ENCODE data around the gene COL23A1. TPM values are rescaled to one million over a fixed set of nuclear protein-coding genes. Genes with fewer than 3 reads are reported as not detected.

COL23A1 gene
- total and polyA plus RNA-seq, 2 of the 13 experiments (the other 11 are each of a cell fraction or from before 2014, with no cell fraction given), result not detected

DNA sequence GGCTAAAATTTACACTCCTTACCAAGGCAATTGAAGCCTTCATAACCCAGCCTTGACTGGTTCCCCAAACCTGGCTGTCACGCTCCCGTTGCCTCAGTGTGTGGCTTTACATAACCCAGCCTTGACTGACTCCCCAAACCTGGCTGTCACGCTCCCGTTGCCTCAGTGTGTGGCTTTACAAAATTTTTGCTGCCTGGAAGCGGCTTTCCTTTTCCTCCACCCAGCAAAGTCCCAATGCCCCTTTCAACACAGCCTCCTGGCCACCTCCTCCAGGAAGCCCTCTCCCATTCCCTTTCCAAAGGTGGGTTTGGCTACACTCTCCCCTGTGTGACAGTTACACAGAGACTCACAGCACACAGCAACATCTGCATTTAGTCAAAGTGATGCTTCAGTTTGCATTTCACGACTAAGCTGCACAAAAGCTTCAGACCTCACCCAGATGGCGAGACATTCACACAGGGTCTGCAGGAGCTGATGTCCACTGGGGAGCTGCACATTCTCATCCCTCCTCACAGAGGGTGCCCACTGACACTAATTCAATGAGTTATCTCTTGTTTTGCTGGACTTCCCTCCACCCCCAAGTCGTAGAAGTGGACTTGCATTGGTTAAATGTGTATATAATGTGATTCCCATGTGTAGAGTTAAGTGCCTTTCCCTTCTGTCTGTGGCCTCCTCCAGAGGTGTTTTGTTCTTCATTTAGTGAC lies 201.0 kb downstream of the COL23A1 start:
- Histone ChIP-seq H3K9me3 (ENCODE audit: low read length) (no peaks in the 10 kb centered on the region), H3K27me3 (ENCODE audit: control insufficient read depth in 1 of 2, insufficient read depth in 2 of 2, low read length in 2 of 2) (peaks cover 3 to 22% of the 10 kb centered on the region in 2 experiments; a peak in 3 of 5 replicates), H4K20me1 (ENCODE audit: insufficient read depth, low read length) (no peaks in the 10 kb centered on the region), H2AFZ (ENCODE audit: low read length) (no peak overlapping the region), H3K4me3 (replicated peaks in 1 of 3; ENCODE audit: insufficient read depth in 1 of 3, low read depth in 2 of 3, low read length in 3 of 3) (no peak overlapping the region), H3K4me2 (ENCODE audit: low read depth, low read length) (no peak overlapping the region), H3K27ac (ENCODE audit: extremely low read length, insufficient read depth, low read length) (no peak overlapping the region), H3K4me1 (ENCODE audit: insufficient read depth, low read length) (peaks cover 11% of the 10 kb centered on the region), H3K36me3 (replicated peaks in 1 of 2; ENCODE audit: control insufficient read depth in 1 of 2, insufficient read depth in 2 of 2, low read length in 2 of 2) (no peaks in the 10 kb centered on the region), H3K9ac (ENCODE audit: insufficient read depth, low read depth, low read length) (no peak overlapping the region), H3K79me2 (ENCODE audit: insufficient read depth, low read length) (no peaks in the 10 kb centered on the region)
- CTCF ChIA-PET (ENCODE audit: low intra/inter-chr PET ratio, low total read pairs), result no interaction called here
- WGBS (ENCODE audit: low lambda C conversion rate), result 46% methylated on average over 8 of the region's 8 CpGs
- intact Hi-C loops (cut with micrococcal nuclease; ENCODE audit: unreplicated experiment) (no loop called here), in situ Hi-C loops (cut with HindIII; ENCODE audit: extremely low pct_ligation_motif_present, low pct_unique_long_range_greater_than_20kb) (no loop called here)
- TF ChIP-seq SALL2 (CRISPR knock-in tag; IDR thresholded peaks at IDR 0.05), result no peak
- FAIRE-seq (no peak), DNase-seq (ENCODE audit: low spot score) (no peak), ATAC-seq (no peak)
- no TSS peak for BruUV-seq (replicated peaks)
- POLR2A ChIA-PET, result no interaction called here

- Histone ChIP-seq H3K4me1 (ENCODE audit: insufficient read depth, low read length) (peaks cover 11% of the 10 kb centered on the region), H3K27ac (ENCODE audit: extremely low read length, insufficient read depth, low read length) (no peak overlapping the region), H3K27me3 (ENCODE audit: control insufficient read depth in 1 of 2, insufficient read depth in 2 of 2, low read length in 2 of 2) (peaks cover 4 to 24% of the 10 kb centered on the region in 2 experiments; a peak in 4 of 5 replicates), H4K20me1 (ENCODE audit: insufficient read depth, low read length) (no peaks in the 10 kb centered on the region), H2AFZ (ENCODE audit: low read length) (no peak overlapping the region), H3K9ac (ENCODE audit: insufficient read depth, low read depth, low read length) (no peak overlapping the region), H3K4me3 (replicated peaks in 1 of 3; ENCODE audit: insufficient read depth in 1 of 3, low read depth in 2 of 3, low read length in 3 of 3) (no peak overlapping the region), H3K36me3 (replicated peaks in 1 of 2; ENCODE audit: control insufficient read depth in 1 of 2, insufficient read depth in 2 of 2, low read length in 2 of 2) (no peaks in the 10 kb centered on the region), H3K9me3 (ENCODE audit: low read length) (no peaks in the 10 kb centered on the region), H3K79me2 (ENCODE audit: insufficient read depth, low read length) (no peaks in the 10 kb centered on the region), H3K4me2 (ENCODE audit: low read depth, low read length) (no peak overlapping the region)
- ChIA-PET CTCF (ENCODE audit: low intra/inter-chr PET ratio, low total read pairs) (no interaction called here), POLR2A (no interaction called here)
- in situ Hi-C loops (cut with HindIII; ENCODE audit: extremely low pct_ligation_motif_present, low pct_unique_long_range_greater_than_20kb), result no loop called here
- no peak for FAIRE-seq
- no peak for ATAC-seq
- intact Hi-C loops (cut with micrococcal nuclease; ENCODE audit: unreplicated experiment), result no loop called here
- DNase-seq (ENCODE audit: low spot score), result no peak
- 35% methylated on average over 6 of the region's 8 CpGs for WGBS (ENCODE audit: low lambda C conversion rate)
- no TSS peak for BruUV-seq (replicated peaks)
- TF ChIP-seq TFDP2 (CRISPR knock-in tag; IDR thresholded peaks at IDR 0.05) (no peak), PTBP1 (IDR thresholded peaks at IDR 0.05; ENCODE audit: low read depth, low read length, poor library complexity, severe bottlenecking) (no peak), ZNF598 (CRISPR knock-in tag; IDR thresholded peaks at IDR 0.05; ENCODE audit: borderline replicate concordance) (no peak), ZNF382 (CRISPR knock-in tag; IDR thresholded peaks at IDR 0.05; ENCODE audit: borderline replicate concordance) (no peak), AGO2 (optimal IDR thresholded peaks at IDR 0.05; ENCODE audit: low read depth, low read length) (no peak)
These were observed 201.7 kb downstream of the COL23A1 start for GRCh38 chr5:178388386-178389025.
